ENCODE data around the gene KRTAP9-7. TPM values are rescaled to one million over a fixed set of nuclear protein-coding genes. Genes with fewer than 3 reads are reported as not detected.

The KRTAP9-7 gene
- polyA plus RNA-seq, 1 donor (not counting 4 experiments of a cell fraction or from before 2014, with no cell fraction given): not detected

DNA sequence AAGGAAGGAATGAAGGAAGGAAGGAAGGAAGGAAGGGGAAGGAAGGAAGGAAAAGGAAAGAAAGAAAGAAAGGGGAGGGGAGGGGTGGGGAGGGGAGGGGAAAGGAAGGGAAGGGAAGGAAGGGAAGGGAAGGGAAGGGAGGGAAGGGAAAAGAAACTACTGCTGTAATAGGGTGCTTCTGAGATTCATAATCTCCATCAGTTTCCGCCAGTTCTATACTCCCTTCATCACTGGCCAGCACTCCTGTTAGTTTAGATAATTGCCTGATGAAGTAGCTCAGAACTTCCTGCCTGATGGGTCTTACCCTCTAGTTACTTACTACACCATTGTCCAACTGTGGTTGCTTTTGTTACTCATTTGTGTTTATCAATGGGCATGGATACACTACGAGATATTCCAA is 12.3 kb upstream of the KRTAP9-7 start:
- H3K9ac ChIP-seq (ENCODE audit: control insufficient read depth, extremely low read depth, insufficient read depth, low read length): no peak overlapping the region
- TF ChIP-seq, protein P1, sequence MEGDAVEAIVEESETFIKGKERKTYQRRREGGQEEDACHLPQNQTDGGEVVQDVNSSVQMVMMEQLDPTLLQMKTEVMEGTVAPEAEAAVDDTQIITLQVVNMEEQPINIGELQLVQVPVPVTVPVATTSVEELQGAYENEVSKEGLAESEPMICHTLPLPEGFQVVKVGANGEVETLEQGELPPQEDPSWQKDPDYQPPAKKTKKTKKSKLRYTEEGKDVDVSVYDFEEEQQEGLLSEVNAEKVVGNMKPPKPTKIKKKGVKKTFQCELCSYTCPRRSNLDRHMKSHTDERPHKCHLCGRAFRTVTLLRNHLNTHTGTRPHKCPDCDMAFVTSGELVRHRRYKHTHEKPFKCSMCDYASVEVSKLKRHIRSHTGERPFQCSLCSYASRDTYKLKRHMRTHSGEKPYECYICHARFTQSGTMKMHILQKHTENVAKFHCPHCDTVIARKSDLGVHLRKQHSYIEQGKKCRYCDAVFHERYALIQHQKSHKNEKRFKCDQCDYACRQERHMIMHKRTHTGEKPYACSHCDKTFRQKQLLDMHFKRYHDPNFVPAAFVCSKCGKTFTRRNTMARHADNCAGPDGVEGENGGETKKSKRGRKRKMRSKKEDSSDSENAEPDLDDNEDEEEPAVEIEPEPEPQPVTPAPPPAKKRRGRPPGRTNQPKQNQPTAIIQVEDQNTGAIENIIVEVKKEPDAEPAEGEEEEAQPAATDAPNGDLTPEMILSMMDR (optimal IDR thresholded peaks at IDR 0.05 in 1 of 3, IDR thresholded peaks at IDR 0.05 in 1 of 3, conservative IDR thresholded peaks at IDR 0.05 in 1 of 3; ENCODE audit: extremely low read depth in 1 of 3, insufficient read depth in 2 of 3, low read length in 3 of 3): no peak
- no peak for TF ChIP-seq EZH2 (IDR thresholded peaks at IDR 0.05; ENCODE audit: low read length)
- H3K27me3 ChIP-seq (ENCODE audit: control insufficient read depth, extremely low read depth, insufficient read depth, low read length): peaks cover 3% of the 10 kb centered on the region
- no peaks in the 10 kb centered on the region for H3K36me3 ChIP-seq (ENCODE audit: control insufficient read depth in 2 of 2, extremely low read depth in 1 of 2, insufficient read depth in 2 of 2, low read length in 2 of 2)
- DNase-seq (ENCODE audit: low read depth, low spot score): no peak
- H3K9me1 ChIP-seq (ENCODE audit: control insufficient read depth, extremely low read depth, insufficient read depth, low read length): no peaks in the 10 kb centered on the region
- H3K4me3 ChIP-seq (ENCODE audit: control insufficient read depth in 2 of 3, extremely low read depth in 1 of 3, insufficient read depth in 2 of 3, low read depth in 1 of 3, low read length in 3 of 3): no peak overlapping the region
- FAIRE-seq: no peak
- H3K4me2 ChIP-seq (ENCODE audit: control insufficient read depth, extremely low read depth, insufficient read depth, low read depth, low read length): no peak overlapping the region
- no peak overlapping the region for H2AFZ ChIP-seq (ENCODE audit: control insufficient read depth, low read length)
- H3K4me1 ChIP-seq (ENCODE audit: control insufficient read depth, extremely low read depth, insufficient read depth, low read length): no peaks in the 10 kb centered on the region
- no peak overlapping the region for H3K27ac ChIP-seq (ENCODE audit: control insufficient read depth, insufficient read depth, low read length)
- H3K9me3 ChIP-seq (ENCODE audit: control insufficient read depth, low read depth, low read length): no peaks in the 10 kb centered on the region
- no peaks in the 10 kb centered on the region for H3K79me2 ChIP-seq (ENCODE audit: control insufficient read depth, insufficient read depth, low read length)
- dilution Hi-C loops (cut with MboI; ENCODE audit: extremely low pct_ligation_motif_present, low sequenced_read_pairs): no loop called here
- no peaks in the 10 kb centered on the region for H4K20me1 ChIP-seq (ENCODE audit: control insufficient read depth, extremely low read depth, insufficient read depth, low read length)

DNA sequence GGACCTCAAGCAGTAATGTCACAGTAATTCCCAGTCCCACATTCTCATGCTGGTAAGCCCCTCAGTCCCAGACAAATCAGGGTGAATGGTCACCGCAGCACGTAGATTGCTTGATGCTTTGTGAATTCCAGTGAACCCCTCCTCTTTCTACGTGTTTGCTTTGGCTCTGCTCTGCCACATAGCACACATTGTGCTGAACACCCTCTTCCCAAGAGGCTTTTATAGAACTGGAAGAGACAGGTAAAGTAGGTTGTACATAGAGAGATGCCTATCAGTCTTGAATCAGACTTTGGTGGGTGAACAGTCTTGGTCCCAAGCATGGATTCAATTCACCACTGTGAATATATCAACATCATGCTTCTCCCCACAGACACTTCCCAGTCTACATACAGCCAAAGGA is 10.9 kb upstream of the KRTAP9-7 start:
- H3K36me3 ChIP-seq (ENCODE audit: control insufficient read depth in 2 of 2, extremely low read depth in 1 of 2, insufficient read depth in 2 of 2, low read length in 2 of 2): no peaks in the 10 kb centered on the region
- no peak overlapping the region for H3K4me3 ChIP-seq (ENCODE audit: control insufficient read depth in 2 of 3, extremely low read depth in 1 of 3, insufficient read depth in 2 of 3, low read depth in 1 of 3, low read length in 3 of 3)
- no peak overlapping the region for H3K4me2 ChIP-seq (ENCODE audit: control insufficient read depth, extremely low read depth, insufficient read depth, low read depth, low read length)
- no peak for TF ChIP-seq EZH2 (IDR thresholded peaks at IDR 0.05; ENCODE audit: low read length)
- TF ChIP-seq, protein P1 (optimal IDR thresholded peaks at IDR 0.05 in 1 of 3, IDR thresholded peaks at IDR 0.05 in 1 of 3, conservative IDR thresholded peaks at IDR 0.05 in 1 of 3; ENCODE audit: extremely low read depth in 1 of 3, insufficient read depth in 2 of 3, low read length in 3 of 3): no peak
- no peaks in the 10 kb centered on the region for H3K4me1 ChIP-seq (ENCODE audit: control insufficient read depth, extremely low read depth, insufficient read depth, low read length)
- dilution Hi-C loops (cut with MboI; ENCODE audit: extremely low pct_ligation_motif_present, low sequenced_read_pairs): no loop called here
- no peak overlapping the region for H3K27ac ChIP-seq (ENCODE audit: control insufficient read depth, insufficient read depth, low read length)
- no peaks in the 10 kb centered on the region for H3K79me2 ChIP-seq (ENCODE audit: control insufficient read depth, insufficient read depth, low read length)
- no peak overlapping the region for H2AFZ ChIP-seq (ENCODE audit: control insufficient read depth, low read length)
- no peak for FAIRE-seq
- no peaks in the 10 kb centered on the region for H4K20me1 ChIP-seq (ENCODE audit: control insufficient read depth, extremely low read depth, insufficient read depth, low read length)
- H3K9me1 ChIP-seq (ENCODE audit: control insufficient read depth, extremely low read depth, insufficient read depth, low read length): no peaks in the 10 kb centered on the region
- no peak overlapping the region for H3K9ac ChIP-seq (ENCODE audit: control insufficient read depth, extremely low read depth, insufficient read depth, low read length)
- H3K9me3 ChIP-seq (ENCODE audit: control insufficient read depth, low read depth, low read length): no peaks in the 10 kb centered on the region
- DNase-seq (ENCODE audit: low read depth, low spot score): no peak
- H3K27me3 ChIP-seq (ENCODE audit: control insufficient read depth, extremely low read depth, insufficient read depth, low read length): peaks cover 3% of the 10 kb centered on the region

Data from keratinocyte (primary cell).